GM21423 (cell line): ENCODE data around the gene HSPB9.
A peak's percentile ranks its signal among the peaks of the same experiment; 100 is the strongest.

Source experiments
- ATAC-seq: cut with Tn5 transposase; IDR thresholded peaks from one replicate; pipeline ENCODE4 v1.9.1; 2021; ENCODE audit warnings: mild to moderate bottlenecking, moderate library complexity; ENCODE audit not compliant: unreplicated experiment

HSPB9 gene

DNA sequence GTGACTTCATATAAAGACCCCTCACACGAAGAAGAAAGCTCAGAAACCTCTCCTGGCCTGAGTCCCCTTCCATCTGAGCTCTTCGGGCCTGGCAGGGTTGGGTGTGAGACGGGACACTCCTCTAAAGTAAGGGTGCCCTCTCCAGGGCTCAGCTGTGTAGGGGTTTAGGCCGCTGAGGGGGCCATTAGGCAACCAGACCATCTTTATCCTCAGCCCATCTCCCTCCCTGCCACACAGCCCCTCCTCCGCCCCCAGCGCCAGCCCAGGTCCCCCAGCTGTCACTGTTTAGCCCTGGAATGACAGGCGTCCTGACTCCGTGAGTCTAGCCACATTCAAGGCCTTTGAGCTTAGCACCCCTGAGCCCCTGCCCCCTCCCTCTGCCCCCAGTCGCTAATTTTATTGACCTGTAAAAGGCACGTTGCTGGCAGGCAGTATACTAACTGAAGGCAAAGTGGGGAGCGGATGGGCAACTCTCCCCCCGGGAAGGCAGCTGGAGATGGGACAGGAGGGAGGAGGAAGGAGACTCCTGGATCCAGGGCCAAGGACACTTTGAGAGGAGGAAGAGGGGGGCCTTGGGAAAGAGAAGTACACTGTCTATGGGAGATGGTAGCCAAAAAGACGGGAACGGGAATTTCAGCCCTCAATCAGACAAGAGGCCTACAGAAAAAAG is 23.7 kb upstream of the HSPB9 start:
- no peak for ATAC-seq

DNA sequence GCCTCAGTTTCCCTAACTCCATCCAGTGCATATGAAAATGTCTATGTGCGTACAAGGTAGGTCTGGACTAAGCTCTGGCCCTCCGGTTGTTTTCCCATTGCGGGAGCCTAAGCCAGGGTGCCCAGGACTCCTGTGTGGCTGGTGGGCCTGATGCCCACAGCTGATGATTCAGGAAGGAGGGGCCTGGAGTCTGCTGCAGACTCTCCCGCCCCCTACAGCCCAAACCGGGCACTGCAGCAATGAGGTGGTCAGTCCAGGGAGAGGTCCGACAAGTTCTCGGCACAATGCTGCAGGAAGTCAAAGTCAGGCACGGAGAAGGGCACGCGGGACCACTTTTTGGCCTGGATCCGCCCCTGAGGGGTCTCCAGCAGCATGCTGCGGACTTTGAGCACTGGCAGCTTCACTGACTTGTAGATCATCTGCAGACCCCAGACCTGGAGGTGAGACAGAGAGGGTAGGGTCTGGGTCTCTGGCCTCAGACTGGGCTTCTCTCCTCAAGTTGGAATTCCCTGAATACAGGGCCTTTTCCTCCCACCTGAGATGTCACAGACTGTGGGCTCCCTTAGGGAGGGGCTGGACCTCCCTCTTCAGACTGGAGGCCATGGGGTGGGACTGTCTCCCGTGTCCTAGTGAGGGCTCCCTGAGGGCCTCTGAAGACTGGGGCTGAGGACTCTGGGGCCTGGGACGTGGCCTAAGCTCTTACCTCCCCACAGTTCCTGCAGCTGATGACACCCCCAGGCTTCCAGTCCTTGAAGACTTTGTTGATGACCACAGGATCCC is 20.9 kb upstream of the HSPB9 start:
- ATAC-seq, result no peak

- no peak for ATAC-seq
Observed at GRCh38 chr17:42103221-42103954, 19.2 kb upstream of the HSPB9 start.

DNA sequence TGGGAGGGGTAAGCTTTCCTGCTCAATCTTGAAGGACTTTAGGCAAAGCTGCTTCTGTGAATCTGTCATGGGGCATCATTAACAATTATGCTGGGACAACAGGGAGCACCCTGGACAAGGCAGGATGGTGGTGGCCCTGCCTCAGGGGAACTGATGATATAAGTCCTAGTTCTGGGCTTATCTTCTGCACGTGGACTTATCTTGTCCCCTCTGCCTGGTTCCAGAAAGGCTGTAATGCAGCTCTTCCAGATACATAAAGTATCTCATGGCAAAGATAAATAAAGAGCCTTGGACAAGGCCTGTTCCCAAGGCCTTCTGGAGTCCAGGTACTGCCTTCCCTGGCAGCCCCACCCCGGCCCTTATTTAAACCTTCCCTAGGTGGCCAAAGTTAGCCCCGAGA is 18.3 kb upstream of the HSPB9 start:
- no peak for ATAC-seq

GRCh38 chr17:42106009-42106408 is 16.6 kb upstream of the HSPB9 start:
- no peak for ATAC-seq

- ATAC-seq, result no peak
Observed at GRCh38 chr17:42107124-42107523, 15.5 kb upstream of the HSPB9 start.

- peak; percentile 59 for ATAC-seq
Observed at GRCh38 chr17:42107597-42108576, 14.7 kb upstream of the HSPB9 start.

GRCh38 chr17:42109086-42109485 is 13.5 kb upstream of the HSPB9 start:
- ATAC-seq, result no peak

- ATAC-seq, result no peak
Observed at GRCh38 chr17:42110301-42111264, 12.0 kb upstream of the HSPB9 start.

- no peak for ATAC-seq
Observed at GRCh38 chr17:42111265-42111636, 11.4 kb upstream of the HSPB9 start.

- ATAC-seq, result no peak
Observed at GRCh38 chr17:42111871-42112551, 10.6 kb upstream of the HSPB9 start.

GRCh38 chr17:42112552-42113176 is 9.9 kb upstream of the HSPB9 start, which contains the start of gene DHX58:
DHX58 (minus strand) TSS chr17:42112714; CDS start chr17:42111892, 822 bp downstream.
- ATAC-seq, result peak; percentile 59

DNA sequence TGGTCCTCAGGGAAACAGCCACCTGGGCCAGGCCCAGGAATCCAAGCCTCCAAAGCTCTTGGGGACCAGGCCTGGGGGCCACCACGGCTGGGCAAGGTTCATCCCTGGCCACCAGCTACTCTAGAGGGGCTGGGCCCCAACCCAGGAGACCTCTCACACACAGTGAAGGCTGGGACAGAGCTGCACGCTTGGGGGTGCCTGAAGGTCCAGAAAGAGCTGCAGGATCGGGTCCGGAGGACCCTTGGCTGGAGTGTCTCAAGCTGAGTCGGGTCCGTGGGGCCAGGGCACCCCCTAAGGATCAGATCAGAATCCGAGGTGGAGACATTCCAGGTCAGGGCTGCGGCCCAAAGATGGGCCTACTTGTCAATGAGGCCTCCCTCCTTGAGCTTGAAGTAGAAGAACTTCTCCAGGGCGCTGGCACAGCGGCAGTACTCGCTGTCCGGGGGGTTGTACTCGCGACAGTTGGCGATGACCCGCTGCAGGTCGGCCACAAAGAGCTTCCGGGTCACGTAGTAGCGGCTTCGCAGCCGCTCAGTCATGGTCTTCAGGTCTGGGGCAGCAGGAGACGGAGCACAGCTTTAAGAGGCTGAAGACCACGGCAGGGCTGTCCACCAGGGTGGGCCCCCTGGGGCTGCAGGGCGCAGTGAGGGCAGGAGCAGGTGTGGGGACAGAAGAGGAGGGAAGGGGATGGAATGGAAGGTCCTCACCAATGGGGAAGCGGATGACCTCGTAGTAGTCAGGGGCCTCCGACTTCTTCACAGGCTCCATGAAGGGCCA is 9.1 kb upstream of the HSPB9 start:
- ATAC-seq, result no peak

- ATAC-seq, result no peak
Observed at GRCh38 chr17:42114118-42114517, 8.5 kb upstream of the HSPB9 start.

- ATAC-seq, result no peak
Observed at GRCh38 chr17:42116705-42117396, 5.8 kb upstream of the HSPB9 start.

DNA sequence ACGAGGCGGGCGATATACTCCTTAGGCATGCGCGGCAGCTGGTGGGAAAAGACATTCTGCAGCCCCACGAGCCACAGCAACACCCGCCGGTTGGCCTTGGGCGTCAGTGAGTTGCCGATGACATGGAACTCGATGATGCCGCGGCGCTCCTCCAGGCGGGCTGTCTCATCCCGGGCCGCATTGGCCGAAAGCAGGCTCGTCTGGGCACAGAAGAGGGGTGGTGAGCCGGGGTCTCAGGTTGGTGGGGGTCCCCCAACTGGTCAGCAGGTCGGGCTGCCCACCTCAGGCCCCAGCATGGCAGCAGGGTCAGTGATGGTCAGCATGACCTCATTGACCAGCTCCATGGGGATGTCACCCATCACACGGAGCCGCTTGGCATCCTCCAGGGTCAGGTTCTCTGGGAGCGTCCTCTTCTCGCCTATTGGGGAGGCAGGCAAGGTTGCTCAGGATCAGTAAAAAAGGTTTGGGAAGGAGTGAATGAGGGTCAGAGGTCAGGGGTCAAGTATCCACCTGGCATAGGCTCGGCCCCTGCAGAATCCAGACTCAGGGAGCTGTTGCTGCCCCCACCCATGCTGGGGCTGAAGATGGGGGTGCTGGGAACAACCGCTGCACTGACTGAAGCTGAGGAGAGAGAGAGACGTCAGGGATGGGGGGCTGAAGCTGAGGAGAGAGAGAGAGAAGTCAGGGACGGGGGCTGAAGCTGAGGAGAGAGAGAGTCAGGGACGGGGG is 5.0 kb upstream of the HSPB9 start:
- ATAC-seq, result no peak
